ENCODE data around the gene FLNC. TPM values are rescaled to one million over a fixed set of nuclear protein-coding genes. Genes with fewer than 3 reads are reported as not detected.

FLNC gene
- total RNA-seq, 1 donor from 2014 or later: 6.7 TPM

- Histone ChIP-seq H3F3A (ENCODE audit: low read depth) (peaks cover 34% of the 10 kb centered on the region), H3K27ac (no peak overlapping the region), H3K4me2 (no peak overlapping the region), H2AFZ (replicated peaks) (no peak overlapping the region), H3K36me3 (no peaks in the 10 kb centered on the region), H4K20me1 (ENCODE audit: low read depth) (no peaks in the 10 kb centered on the region), H3K4me3 (no peak overlapping the region), H3K79me2 (ENCODE audit: low read depth) (no peaks in the 10 kb centered on the region), H3K9me3 (ENCODE audit: low read depth) (no peaks in the 10 kb centered on the region), H3K27me3 (no peaks in the 10 kb centered on the region), H3K4me1 (peaks cover 28% of the 10 kb centered on the region), H3K9ac (no peak overlapping the region)
- no peak for DNase-seq (ENCODE audit: low spot score)
- Mint-ChIP-seq H3K4me1 (peaks cover 24% of the 10 kb centered on the region), H3K4me3 (no peak overlapping the region), H3K27ac (peak overlapping the region; percentile 89), H3K9me3 (no peaks in the 10 kb centered on the region), H3K36me3 (no peaks in the 10 kb centered on the region), H3K27me3 (ENCODE audit: insufficient read depth, low read depth) (peaks cover 7% of the 10 kb centered on the region)
- TF ChIP-seq EZH2phosphoT487 (IDR thresholded peaks at IDR 0.05) (no peak), EZH2 (IDR thresholded peaks at IDR 0.05) (no peak), CTCF (IDR thresholded peaks at IDR 0.05) (no peak)
These were observed 6.6 kb downstream of the FLNC start for GRCh38 chr7:128836729-128837348.

- no peak overlapping the region for H3K9ac ChIP-seq
- no peak overlapping the region for H3K4me2 ChIP-seq
- no peak overlapping the region for H3K4me3 ChIP-seq
- Mint-ChIP-seq H3K9me3 (no peaks in the 10 kb centered on the region), H3K27me3 (ENCODE audit: insufficient read depth, low read depth) (peaks cover 7% of the 10 kb centered on the region), H3K4me3 (no peak overlapping the region), H3K4me1 (peaks cover 21% of the 10 kb centered on the region), H3K36me3 (no peaks in the 10 kb centered on the region), H3K27ac (no peak overlapping the region)
- no peaks in the 10 kb centered on the region for H3K9me3 ChIP-seq (ENCODE audit: low read depth)
- TF ChIP-seq CTCF (IDR thresholded peaks at IDR 0.05): no peak
- TF ChIP-seq EZH2phosphoT487 (IDR thresholded peaks at IDR 0.05): no peak
- TF ChIP-seq EZH2 (IDR thresholded peaks at IDR 0.05): no peak
- no peak for DNase-seq (ENCODE audit: low spot score)
- no peaks in the 10 kb centered on the region for H4K20me1 ChIP-seq (ENCODE audit: low read depth)
- peaks cover 21% of the 10 kb centered on the region for H3K4me1 ChIP-seq
- no peaks in the 10 kb centered on the region for H3K27me3 ChIP-seq
- no peaks in the 10 kb centered on the region for H3K79me2 ChIP-seq (ENCODE audit: low read depth)
- no peak overlapping the region for H2AFZ ChIP-seq (replicated peaks)
- no peaks in the 10 kb centered on the region for H3K36me3 ChIP-seq
- no peak overlapping the region for H3K27ac ChIP-seq
- peaks cover 27% of the 10 kb centered on the region for H3F3A ChIP-seq (ENCODE audit: low read depth)
These were observed 7.3 kb downstream of the FLNC start for GRCh38 chr7:128837521-128837921.

- Histone ChIP-seq H4K20me1 (ENCODE audit: low read depth) (no peaks in the 10 kb centered on the region), H3K27me3 (no peaks in the 10 kb centered on the region), H3K4me1 (peaks cover 14% of the 10 kb centered on the region), H3K27ac (no peak overlapping the region), H2AFZ (replicated peaks) (no peak overlapping the region), H3K36me3 (no peaks in the 10 kb centered on the region), H3F3A (ENCODE audit: low read depth) (peaks cover 20% of the 10 kb centered on the region), H3K4me3 (no peak overlapping the region), H3K79me2 (ENCODE audit: low read depth) (no peaks in the 10 kb centered on the region), H3K9ac (no peak overlapping the region), H3K4me2 (no peak overlapping the region), H3K9me3 (ENCODE audit: low read depth) (no peaks in the 10 kb centered on the region)
- TF ChIP-seq CTCF (IDR thresholded peaks at IDR 0.05) (no peak), EZH2phosphoT487 (IDR thresholded peaks at IDR 0.05) (no peak), EZH2 (IDR thresholded peaks at IDR 0.05) (no peak)
- H3K4me1 Mint-ChIP-seq: peaks cover 14% of the 10 kb centered on the region
- no peak for DNase-seq (ENCODE audit: low spot score)
- no peaks in the 10 kb centered on the region for H3K9me3 Mint-ChIP-seq
- no peak overlapping the region for H3K27ac Mint-ChIP-seq
- H3K36me3 Mint-ChIP-seq: no peaks in the 10 kb centered on the region
- H3K4me3 Mint-ChIP-seq: no peak overlapping the region
- H3K27me3 Mint-ChIP-seq (ENCODE audit: insufficient read depth, low read depth): peaks cover 7% of the 10 kb centered on the region
These were observed 8.0 kb downstream of the FLNC start for GRCh38 chr7:128838109-128838779.
